ENCODE measurements around the gene MSGN1.

MSGN1 gene

DNA sequence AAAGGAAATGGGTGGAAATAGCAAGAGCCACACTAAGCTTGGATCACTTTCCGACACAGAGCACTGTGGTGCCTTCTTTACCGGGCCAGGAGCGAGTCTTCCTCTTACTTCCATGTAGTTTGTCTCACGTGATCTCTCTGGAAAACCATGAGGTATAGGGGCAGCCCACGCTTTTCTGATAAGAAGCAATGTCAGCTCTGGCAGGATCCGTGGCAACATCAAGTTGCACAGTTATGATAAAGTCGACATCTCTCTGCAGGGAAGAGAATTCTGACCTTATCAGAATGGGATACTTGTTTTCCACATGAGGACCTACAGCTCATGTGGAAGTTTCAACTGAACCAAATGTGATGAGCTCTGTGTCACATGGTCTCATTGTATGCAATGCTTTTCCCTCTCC lies 29.5 kb downstream of the MSGN1 start:
- no peak for DNase-seq (ENCODE audit: low read depth)
- TF ChIP-seq, protein P1, sequence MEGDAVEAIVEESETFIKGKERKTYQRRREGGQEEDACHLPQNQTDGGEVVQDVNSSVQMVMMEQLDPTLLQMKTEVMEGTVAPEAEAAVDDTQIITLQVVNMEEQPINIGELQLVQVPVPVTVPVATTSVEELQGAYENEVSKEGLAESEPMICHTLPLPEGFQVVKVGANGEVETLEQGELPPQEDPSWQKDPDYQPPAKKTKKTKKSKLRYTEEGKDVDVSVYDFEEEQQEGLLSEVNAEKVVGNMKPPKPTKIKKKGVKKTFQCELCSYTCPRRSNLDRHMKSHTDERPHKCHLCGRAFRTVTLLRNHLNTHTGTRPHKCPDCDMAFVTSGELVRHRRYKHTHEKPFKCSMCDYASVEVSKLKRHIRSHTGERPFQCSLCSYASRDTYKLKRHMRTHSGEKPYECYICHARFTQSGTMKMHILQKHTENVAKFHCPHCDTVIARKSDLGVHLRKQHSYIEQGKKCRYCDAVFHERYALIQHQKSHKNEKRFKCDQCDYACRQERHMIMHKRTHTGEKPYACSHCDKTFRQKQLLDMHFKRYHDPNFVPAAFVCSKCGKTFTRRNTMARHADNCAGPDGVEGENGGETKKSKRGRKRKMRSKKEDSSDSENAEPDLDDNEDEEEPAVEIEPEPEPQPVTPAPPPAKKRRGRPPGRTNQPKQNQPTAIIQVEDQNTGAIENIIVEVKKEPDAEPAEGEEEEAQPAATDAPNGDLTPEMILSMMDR (IDR thresholded peaks at IDR 0.05; ENCODE audit: control insufficient read depth, insufficient read depth, low read depth, low read length, missing control alignments): no peak
- H3K4me3 ChIP-seq (ENCODE audit: control insufficient read depth, low read depth, low read length): no peak overlapping the region

GRCh38 chr2:17846676-17847075 lies 30.4 kb downstream of the MSGN1 start:
- TF ChIP-seq, protein P1 (IDR thresholded peaks at IDR 0.05; ENCODE audit: control insufficient read depth, insufficient read depth, low read depth, low read length, missing control alignments): no peak
- H3K4me3 ChIP-seq (ENCODE audit: control insufficient read depth, low read depth, low read length): no peak overlapping the region
- no peak for DNase-seq (ENCODE audit: low read depth)

GRCh38 chr2:17847236-17847635 lies 31.0 kb downstream of the MSGN1 start:
- TF ChIP-seq, protein P1 (IDR thresholded peaks at IDR 0.05; ENCODE audit: control insufficient read depth, insufficient read depth, low read depth, low read length, missing control alignments): no peak
- no peak overlapping the region for H3K4me3 ChIP-seq (ENCODE audit: control insufficient read depth, low read depth, low read length)
- no peak for DNase-seq (ENCODE audit: low read depth)

GRCh38 chr2:17849275-17849674 lies 33.0 kb downstream of the MSGN1 start:
- no peak for DNase-seq (ENCODE audit: low read depth)
- TF ChIP-seq, protein P1 (IDR thresholded peaks at IDR 0.05; ENCODE audit: control insufficient read depth, insufficient read depth, low read depth, low read length, missing control alignments): no peak
- H3K4me3 ChIP-seq (ENCODE audit: control insufficient read depth, low read depth, low read length): no peak overlapping the region

GRCh38 chr2:17850151-17850550 lies 33.9 kb downstream of the MSGN1 start:
- TF ChIP-seq, protein P1 (IDR thresholded peaks at IDR 0.05; ENCODE audit: control insufficient read depth, insufficient read depth, low read depth, low read length, missing control alignments): no peak
- no peak for DNase-seq (ENCODE audit: low read depth)
- no peak overlapping the region for H3K4me3 ChIP-seq (ENCODE audit: control insufficient read depth, low read depth, low read length)

DNA sequence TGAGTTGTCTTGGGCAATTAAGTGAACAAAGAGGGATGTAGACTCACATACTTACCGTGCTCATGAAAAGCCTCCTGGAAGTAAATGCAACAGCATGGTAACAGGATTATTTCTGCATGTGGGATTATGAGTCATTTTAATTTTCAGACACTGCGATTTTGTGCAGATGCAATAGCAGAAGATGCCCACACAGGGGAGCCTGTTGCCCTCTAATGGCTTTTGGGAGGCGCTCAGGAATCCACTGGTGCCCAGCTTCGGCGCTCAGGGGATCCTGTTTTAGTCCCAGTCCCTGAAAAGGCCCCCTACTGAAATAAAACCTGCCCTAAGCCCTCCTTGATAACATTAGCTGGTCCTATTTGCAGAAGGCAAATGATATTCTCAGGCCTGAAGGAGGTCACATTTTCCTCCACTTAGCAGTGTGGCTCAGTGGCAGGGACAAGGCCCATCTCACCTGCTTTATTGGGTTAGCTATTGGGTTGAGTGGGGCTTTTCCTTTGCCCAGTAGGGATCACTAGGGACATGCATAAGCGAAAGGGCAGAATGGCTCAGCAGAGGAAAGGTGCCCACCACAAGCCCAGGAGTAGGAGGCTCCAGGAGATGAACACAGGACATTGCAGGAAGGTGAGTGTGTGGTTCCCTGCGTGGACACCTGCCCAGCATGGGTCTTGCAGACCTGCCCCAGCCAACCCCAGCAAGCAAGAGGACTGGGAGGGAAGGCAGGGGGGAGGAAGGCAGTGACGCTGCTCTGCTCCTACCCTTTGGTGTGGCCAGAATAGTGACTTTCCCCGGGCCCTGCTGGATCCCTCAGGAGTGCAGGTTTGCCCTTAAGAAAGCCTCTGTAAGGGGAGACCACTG lies 35.7 kb downstream of the MSGN1 start:
- peak; percentile 41 for DNase-seq (ENCODE audit: low read depth)
- no peak overlapping the region for H3K4me3 ChIP-seq (ENCODE audit: control insufficient read depth, low read depth, low read length)
- TF ChIP-seq, protein P1 (IDR thresholded peaks at IDR 0.05; ENCODE audit: control insufficient read depth, insufficient read depth, low read depth, low read length, missing control alignments): peak; percentile 90
